Mucosa of descending colon (tissue), 3 donors: ENCODE results near the gene ST3GAL3. TPM values are rescaled to one million over a fixed set of nuclear protein-coding genes. Genes with fewer than 3 reads are reported as not detected.

Source experiments
- ATAC-seq: fragments of 200-7000 bp; cut with Tn5 transposase; one replicate; pipeline ENCODE4 v1.9.1; 2020; ENCODE audit warnings: mild to moderate bottlenecking, moderate library complexity
- DNase-seq, 3 donors: peaks; one replicate each; pipeline ENCODE4 v3.0.0-alpha.2; 2020
- H3K36me3 ChIP-seq: fragments of 200-600 bp; one replicate; pipeline ENCODE4 v1.8.0; 2021; ENCODE audit warnings: low read depth, mild to moderate bottlenecking
- H3K4me1 ChIP-seq: fragments of 200-600 bp; one replicate; pipeline ENCODE4 v1.8.0; 2021; ENCODE audit warnings: low read depth, mild to moderate bottlenecking
- H3K4me3 ChIP-seq: fragments of 200-600 bp; one replicate; pipeline ENCODE4 v1.8.0; 2021; ENCODE audit warnings: mild to moderate bottlenecking
- H3K9me3 ChIP-seq: fragments of 200-600 bp; one replicate; pipeline ENCODE4 v1.8.0; 2021; ENCODE audit warnings: mild to moderate bottlenecking
- CTCF ChIP-seq: fragments of 200-600 bp; IDR thresholded peaks from one replicate; pipeline ENCODE4 v1.8.0; 2022; ENCODE audit warnings: antibody characterized with exemption, mild to moderate bottlenecking
- intact Hi-C, 2 donors: fragments of 100-400 bp; cut with DNase I in 1 of 2; cut with micrococcal nuclease in 1 of 2; formaldehyde crosslinking; loops; one replicate each; pipeline versions ENCODE4 v1.11.0 to v1.11.1; 2022; cut with DNase I, micrococcal nuclease
- total RNA-seq, 3 donors: library from RNA; stranded (reverse); fragmentation: NEBNext Ultra II Directional in 2 of 3; extraction: Animal tissue kit (Norgen Biotek cat#: 25700) in 2 of 3; gene quantifications; one replicate each; pipeline versions ENCODE4 v1.2.1 to v1.2.4, GENCODE V29; 2021 to 2023
- donor health status: DM: no; HTN: no; CAD: no; lungs with moderate emphysema.
- donor health status: DM: no; HTN: no; CAD: no.
- donor health status: DM: no; HTN: yes; CAD: no.

ST3GAL3 gene
- total RNA-seq, 3 donors from 2014 or later = 9.5 to 26.3 (median 18.2) TPM

GRCh38 chr1:43853161-43853921, 146.0 kb downstream of the ST3GAL3 start:
- peak; percentile 90 for ATAC-seq
- no peak for TF ChIP-seq CTCF
- peaks cover 7% of the 10 kb centered on the region for H3K4me1 ChIP-seq
- H3K9me3 ChIP-seq = no peaks in the 10 kb centered on the region
- intact Hi-C loops = no loop called here
- no peaks in the 10 kb centered on the region for H3K36me3 ChIP-seq
- no peak overlapping the region for H3K4me3 ChIP-seq
- DNase-seq = peak; percentile 82 to 84 (median 84)

- intact Hi-C loops = no loop called here
- no peak for DNase-seq
- TF ChIP-seq CTCF = no peak
- Histone ChIP-seq H3K4me3 (no peak overlapping the region), H3K9me3 (no peaks in the 10 kb centered on the region), H3K36me3 (no peaks in the 10 kb centered on the region), H3K4me1 (peaks cover 7% of the 10 kb centered on the region)
- ATAC-seq = no peak
Measured at GRCh38 chr1:43854473-43854872, 147.1 kb downstream of the ST3GAL3 start.

GRCh38 chr1:43856188-43856587, 148.9 kb downstream of the ST3GAL3 start:
- H3K4me1 ChIP-seq = peaks cover 7% of the 10 kb centered on the region
- DNase-seq (no peak), ATAC-seq (no peak)
- TF ChIP-seq CTCF = no peak
- no peaks in the 10 kb centered on the region for H3K36me3 ChIP-seq
- H3K4me3 ChIP-seq = no peak overlapping the region
- intact Hi-C loops = no loop called here
- H3K9me3 ChIP-seq = no peaks in the 10 kb centered on the region

GRCh38 chr1:43857163-43857562, 149.8 kb downstream of the ST3GAL3 start:
- no peak for TF ChIP-seq CTCF
- peaks cover 7% of the 10 kb centered on the region for H3K4me1 ChIP-seq
- no peaks in the 10 kb centered on the region for H3K9me3 ChIP-seq
- DNase-seq (no peak), ATAC-seq (no peak)
- H3K4me3 ChIP-seq = no peak overlapping the region
- intact Hi-C loops = no loop called here
- H3K36me3 ChIP-seq = no peaks in the 10 kb centered on the region

DNA sequence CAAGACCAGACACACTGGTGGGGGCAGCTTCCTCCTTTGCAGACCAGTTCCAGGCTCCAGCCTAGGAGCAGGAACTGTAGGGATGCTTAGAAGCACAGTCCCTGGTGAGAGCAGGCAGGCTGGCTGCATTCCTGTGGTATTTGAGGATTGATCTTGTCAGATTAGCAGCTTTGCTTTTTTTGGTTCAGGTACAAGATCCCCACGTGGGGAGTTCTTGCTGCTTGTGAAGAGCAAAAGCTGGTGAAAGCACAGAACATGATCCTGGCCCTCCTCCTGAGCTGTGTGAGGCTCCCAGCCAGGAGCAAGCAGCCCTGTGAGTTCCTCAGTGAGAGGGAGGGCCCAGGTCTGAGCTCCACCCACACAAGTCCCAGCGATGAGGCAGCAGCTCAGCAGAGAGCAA, 151.0 kb downstream of the ST3GAL3 start:
- DNase-seq (no peak), ATAC-seq (peak; percentile 64)
- H3K36me3 ChIP-seq = no peaks in the 10 kb centered on the region
- H3K4me3 ChIP-seq = no peak overlapping the region
- H3K9me3 ChIP-seq = no peaks in the 10 kb centered on the region
- intact Hi-C loops = no loop called here
- no peaks in the 10 kb centered on the region for H3K4me1 ChIP-seq
- TF ChIP-seq CTCF = no peak
